IPS-NIHi11 (cell line): ENCODE results near the gene RGS7.
"Not testable (repeated sequence)": the region's sequence is repeated elsewhere in the genome, so short reads cannot be mapped to it uniquely, and the experiment has no call there.

Source experiments
- DNase-seq: peaks from one replicate; pipeline ENCODE4 v3.0.0; 2012; ENCODE audit warnings: mixed read lengths, low spot score

RGS7 gene

GRCh38 chr1:241139047-241139446 lies 218.0 kb downstream of the RGS7 start:
- no peak for DNase-seq

GRCh38 chr1:241138248-241138647 lies 218.8 kb downstream of the RGS7 start:
- no peak for DNase-seq

GRCh38 chr1:241136389-241136788 lies 220.6 kb downstream of the RGS7 start:
- DNase-seq: no peak

- DNase-seq: no peak
Measured at GRCh38 chr1:241131636-241132194, 225.3 kb downstream of the RGS7 start.

GRCh38 chr1:241130881-241131280 lies 226.1 kb downstream of the RGS7 start:
- no peak for DNase-seq

- no peak for DNase-seq
Measured at GRCh38 chr1:241129207-241129960, 227.6 kb downstream of the RGS7 start.

GRCh38 chr1:241125286-241125685 lies 231.7 kb downstream of the RGS7 start:
- no peak for DNase-seq

GRCh38 chr1:241118049-241118448 lies 239.0 kb downstream of the RGS7 start:
- DNase-seq: no peak

- no peak for DNase-seq
Measured at GRCh38 chr1:241115784-241116183, 241.2 kb downstream of the RGS7 start.

GRCh38 chr1:241114699-241115233 lies 242.2 kb downstream of the RGS7 start:
- no peak for DNase-seq

- DNase-seq: no peak
Measured at GRCh38 chr1:241113557-241113956, 243.4 kb downstream of the RGS7 start.

- DNase-seq: no peak
Measured at GRCh38 chr1:241109039-241109438, 248.0 kb downstream of the RGS7 start.

GRCh38 chr1:241105147-241105546 lies 251.9 kb downstream of the RGS7 start:
- DNase-seq: no peak

- DNase-seq: no peak
Measured at GRCh38 chr1:241102664-241103063, 254.3 kb downstream of the RGS7 start.

- no peak for DNase-seq
Measured at GRCh38 chr1:241101622-241102021, 255.4 kb downstream of the RGS7 start.

GRCh38 chr1:241097479-241097878 lies 259.5 kb downstream of the RGS7 start:
- no peak for DNase-seq

GRCh38 chr1:241096982-241097381 lies 260.0 kb downstream of the RGS7 start:
- DNase-seq: no peak

- no peak for DNase-seq
Measured at GRCh38 chr1:241095847-241096246, 261.2 kb downstream of the RGS7 start.

- DNase-seq: no peak
Measured at GRCh38 chr1:241090798-241091197, 266.2 kb downstream of the RGS7 start.

GRCh38 chr1:241089066-241089465 lies 267.9 kb downstream of the RGS7 start:
- not testable (repeated sequence) for DNase-seq

- DNase-seq: not testable (repeated sequence)
Measured at GRCh38 chr1:241088075-241088474, 268.9 kb downstream of the RGS7 start.

- DNase-seq: no peak
Measured at GRCh38 chr1:241086686-241087085, 270.3 kb downstream of the RGS7 start.

GRCh38 chr1:241083285-241083684 lies 273.7 kb downstream of the RGS7 start:
- DNase-seq: no peak

GRCh38 chr1:241081473-241081872 lies 275.5 kb downstream of the RGS7 start:
- no peak for DNase-seq
